Inferior parietal cortex (tissue), 1 donor: ENCODE measurements around the gene LBP.
"Not testable (repeated sequence)": the region's sequence is repeated elsewhere in the genome, so short reads cannot be mapped to it uniquely, and the experiment has no call there.

Experiments used
- DNase-seq: peaks from one replicate; pipeline ENCODE4 v3.0.0-alpha.2; 2016; ENCODE audit errors: extremely low spot score

The LBP gene

GRCh38 chr20:38320221-38320620, 26.1 kb upstream of the LBP start:
- no peak for DNase-seq

GRCh38 chr20:38321959-38322598, 24.2 kb upstream of the LBP start:
- DNase-seq: peak; percentile 87

GRCh38 chr20:38324159-38324558, 22.1 kb upstream of the LBP start:
- DNase-seq: no peak

- no peak for DNase-seq
Observed at GRCh38 chr20:38325167-38325566, 21.1 kb upstream of the LBP start.

- no peak for DNase-seq
Observed at GRCh38 chr20:38325905-38326304, 20.4 kb upstream of the LBP start.

GRCh38 chr20:38326309-38326708, 20.0 kb upstream of the LBP start:
- no peak for DNase-seq

GRCh38 chr20:38330638-38331037, 15.6 kb upstream of the LBP start:
- DNase-seq: no peak

- no peak for DNase-seq
Observed at GRCh38 chr20:38331245-38331644, 15.0 kb upstream of the LBP start.

GRCh38 chr20:38331814-38332213, 14.5 kb upstream of the LBP start:
- DNase-seq: no peak

GRCh38 chr20:38334016-38334415, 12.3 kb upstream of the LBP start:
- DNase-seq: no peak

- no peak for DNase-seq
Observed at GRCh38 chr20:38336726-38337125, 9.6 kb upstream of the LBP start.

- DNase-seq: peak; percentile 23
Observed at GRCh38 chr20:38337561-38338140, 8.6 kb upstream of the LBP start.

- DNase-seq: no peak
Observed at GRCh38 chr20:38338849-38339520, 7.3 kb upstream of the LBP start.

GRCh38 chr20:38339521-38339896, 6.8 kb upstream of the LBP start:
- not testable (repeated sequence) for DNase-seq

GRCh38 chr20:38339997-38340396, 6.3 kb upstream of the LBP start:
- no peak for DNase-seq

- DNase-seq: no peak
Observed at GRCh38 chr20:38340693-38341092, 5.6 kb upstream of the LBP start.

- no peak for DNase-seq
Observed at GRCh38 chr20:38342216-38342615, 4.1 kb upstream of the LBP start.

GRCh38 chr20:38342713-38343310, 3.5 kb upstream of the LBP start:
- DNase-seq: no peak

GRCh38 chr20:38343311-38344106, 2.8 kb upstream of the LBP start:
- no peak for DNase-seq

GRCh38 chr20:38344107-38344701, 2.1 kb upstream of the LBP start:
- no peak for DNase-seq

- no peak for DNase-seq
Observed at GRCh38 chr20:38345643-38346042, 639 bp upstream of the LBP start.

GRCh38 chr20:38346741-38347140, 459 bp downstream of the LBP start:
- DNase-seq: no peak
